ENCODE measurements around the gene NTM.

The NTM gene

GRCh38 chr11:131824771-131825170 lies 454.4 kb downstream of the NTM start:
- DNase-seq (ENCODE audit: low read depth) = no peak

DNA sequence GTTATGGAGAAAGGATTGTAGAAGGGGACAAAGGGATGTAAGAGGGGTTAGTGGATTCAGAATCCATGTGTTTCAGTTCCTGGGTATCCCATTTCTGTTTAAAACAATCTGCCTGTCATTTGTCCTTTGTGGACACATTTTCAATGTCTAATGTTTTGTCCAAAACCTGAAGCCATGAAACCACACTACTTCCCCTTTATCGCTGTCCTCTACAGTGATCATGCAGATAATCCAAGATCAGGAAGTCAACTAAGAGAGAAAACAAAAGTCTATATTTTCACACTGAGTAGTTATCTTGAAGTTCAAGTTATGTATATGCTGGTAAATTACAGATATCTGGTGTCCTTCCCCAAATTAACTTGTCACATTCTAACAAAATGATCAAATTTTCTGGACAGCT lies 457.0 kb downstream of the NTM start:
- no peak for DNase-seq (ENCODE audit: low read depth)

GRCh38 chr11:131829725-131830124 lies 459.3 kb downstream of the NTM start:
- no peak for DNase-seq (ENCODE audit: low read depth)

DNA sequence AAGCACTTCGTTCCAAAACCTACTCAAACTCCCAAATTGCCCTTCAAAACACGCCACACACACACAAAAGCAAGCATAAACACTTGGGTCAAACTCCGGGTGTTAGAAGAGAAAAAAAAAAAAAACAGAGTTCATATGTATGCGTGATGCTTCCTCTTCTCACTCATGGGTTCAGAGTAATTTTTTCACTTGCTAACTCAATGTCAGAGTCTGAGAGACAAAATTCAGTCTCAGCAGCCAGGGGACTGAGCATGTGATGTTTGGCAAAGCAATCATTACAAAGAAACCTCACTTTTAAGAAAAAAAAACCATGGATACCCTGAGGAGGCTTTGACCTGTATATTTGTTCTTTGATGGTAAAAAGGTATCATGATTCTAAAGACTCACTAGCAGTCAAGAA lies 461.7 kb downstream of the NTM start:
- DNase-seq (ENCODE audit: low read depth) = no peak

- DNase-seq (ENCODE audit: low read depth) = no peak
Observed at GRCh38 chr11:131833366-131833765, 463.0 kb downstream of the NTM start.

- DNase-seq (ENCODE audit: low read depth) = no peak
Observed at GRCh38 chr11:131837562-131837961, 467.1 kb downstream of the NTM start.

DNA sequence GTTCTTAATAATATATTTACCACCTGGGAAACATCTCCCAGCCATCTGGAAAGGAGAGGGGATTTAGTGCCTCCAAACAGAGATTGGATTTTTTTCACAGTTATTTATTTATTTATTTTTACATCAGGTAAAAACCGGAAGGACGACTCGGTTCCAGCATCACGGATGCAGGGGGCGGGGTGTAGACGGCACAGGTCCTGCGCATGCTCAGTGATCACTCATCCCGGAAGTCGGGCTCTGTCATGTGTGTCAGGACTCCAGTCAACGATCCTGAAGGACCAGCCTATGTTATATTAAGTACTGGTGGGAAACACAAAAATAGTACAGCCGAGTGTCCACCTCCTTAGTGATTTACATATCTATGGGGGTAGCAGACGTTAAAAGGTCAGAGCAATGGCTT lies 467.6 kb downstream of the NTM start:
- no peak for DNase-seq (ENCODE audit: low read depth)

DNA sequence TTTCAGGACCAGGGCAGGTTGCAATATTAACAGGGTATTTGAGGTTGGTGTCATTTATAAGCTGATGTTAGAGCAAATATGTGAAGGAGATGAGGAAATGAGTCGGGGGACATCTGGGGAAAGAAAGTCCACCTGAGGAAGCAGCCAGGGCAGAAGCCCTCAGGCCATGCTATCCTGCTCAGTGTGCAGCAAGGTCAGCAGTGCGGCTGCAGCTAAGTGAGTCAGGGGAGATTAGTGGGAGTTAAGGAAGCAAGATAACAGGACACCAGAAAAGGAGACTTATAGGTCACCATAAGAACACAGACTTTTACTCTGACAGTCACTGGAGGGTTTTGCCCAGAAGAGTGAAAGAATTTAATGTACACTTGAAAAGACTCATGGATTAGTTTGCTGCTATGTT lies 468.9 kb downstream of the NTM start:
- no peak for DNase-seq (ENCODE audit: low read depth)

- DNase-seq (ENCODE audit: low read depth) = no peak
Observed at GRCh38 chr11:131840545-131840944, 470.1 kb downstream of the NTM start.

DNA sequence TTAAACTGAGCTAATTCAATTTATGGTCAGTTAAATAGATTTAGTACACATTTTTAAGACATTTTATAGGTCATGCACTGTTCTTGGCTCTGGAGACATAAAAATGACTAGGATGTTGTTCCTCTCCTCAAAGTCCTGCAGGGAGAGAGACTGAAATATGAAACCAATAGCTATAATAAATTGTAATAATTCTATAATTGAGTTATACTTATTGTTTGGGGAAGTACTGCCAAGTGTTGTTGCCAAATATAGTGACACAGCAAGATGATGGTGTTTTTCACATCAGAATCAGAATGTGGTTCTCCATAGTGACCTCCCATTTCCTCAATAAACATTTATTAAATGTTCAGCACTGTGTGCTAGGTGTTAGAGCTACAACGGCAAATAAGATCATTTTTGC lies 470.6 kb downstream of the NTM start:
- no peak for DNase-seq (ENCODE audit: low read depth)

- DNase-seq (ENCODE audit: low read depth) = no peak
Observed at GRCh38 chr11:131841925-131842635, 471.7 kb downstream of the NTM start.

DNA sequence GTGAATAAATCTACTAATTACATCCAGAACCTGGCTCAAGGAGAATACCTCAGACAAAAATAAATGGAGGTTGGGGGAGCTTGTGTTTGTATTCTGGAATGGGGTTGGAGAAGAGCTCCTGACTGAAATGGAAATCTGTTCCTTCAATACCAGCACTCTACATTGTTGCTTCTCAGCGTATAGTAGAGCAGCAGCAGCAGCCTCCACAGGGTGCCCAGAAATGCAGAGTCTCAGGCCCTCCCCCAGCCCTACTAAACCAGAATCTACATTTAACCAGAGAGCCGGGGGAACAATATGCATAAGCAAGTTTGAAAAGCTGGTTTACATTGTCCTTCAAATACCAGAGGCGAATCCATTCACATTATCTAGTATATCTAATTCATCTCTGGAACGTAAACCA lies 474.8 kb downstream of the NTM start:
- no peak for DNase-seq (ENCODE audit: low read depth)

DNA sequence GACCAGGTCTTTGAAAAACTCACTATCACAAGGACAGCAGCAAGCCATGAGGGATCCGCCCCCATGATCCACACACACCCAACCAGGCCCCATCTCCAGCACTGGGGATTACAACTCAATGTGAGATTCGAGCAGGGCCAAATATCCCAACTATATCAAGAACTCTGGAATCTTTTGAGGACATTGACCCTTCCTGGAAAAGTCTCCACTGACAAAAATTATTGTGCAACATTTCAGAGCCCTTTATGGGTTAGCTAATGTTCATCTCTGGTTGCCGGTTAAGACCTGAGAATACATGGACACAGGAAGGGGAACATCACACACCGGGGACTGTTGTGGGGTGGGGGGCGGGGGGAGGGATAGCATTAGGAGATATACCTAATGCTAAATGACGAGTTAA lies 479.1 kb downstream of the NTM start:
- DNase-seq (ENCODE audit: low read depth) = no peak

- DNase-seq (ENCODE audit: low read depth) = no peak
Observed at GRCh38 chr11:131850507-131850906, 480.1 kb downstream of the NTM start.

DNA sequence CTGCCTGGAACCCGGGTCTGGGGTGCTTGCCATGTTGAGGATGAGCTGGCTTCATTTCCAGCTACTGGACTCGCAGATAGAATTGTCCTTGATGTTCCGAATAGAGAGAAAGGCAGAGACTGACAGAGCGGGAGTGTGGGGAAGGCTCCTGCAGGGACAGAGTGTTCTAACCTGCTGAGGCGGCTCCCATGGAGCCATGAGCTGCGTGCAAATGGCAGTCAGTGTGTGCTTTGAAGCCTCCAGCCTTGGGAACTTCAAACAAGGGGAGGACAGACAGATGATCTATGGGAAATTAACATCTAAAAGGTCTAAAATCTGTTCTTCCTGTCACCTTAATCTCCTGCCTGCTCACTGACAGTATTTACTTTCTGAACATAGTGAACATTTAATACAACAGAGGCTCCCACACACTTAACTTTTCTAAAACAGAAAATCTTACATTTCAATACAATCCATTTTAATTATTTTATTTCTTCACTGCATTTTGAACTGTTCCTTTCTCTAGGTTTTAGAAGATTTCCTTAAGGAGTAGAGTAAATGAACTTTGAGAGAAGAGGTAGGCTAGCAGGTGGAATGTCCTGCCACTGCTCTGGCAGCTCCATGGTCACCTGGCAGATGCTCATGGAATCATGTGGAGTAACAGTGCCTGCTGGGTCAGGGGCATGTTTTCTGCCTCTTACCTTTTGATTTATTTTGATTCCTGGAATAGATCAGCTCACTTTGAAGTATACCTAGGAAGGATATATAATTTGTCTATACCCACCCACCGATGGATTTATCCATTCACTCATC lies 481.7 kb downstream of the NTM start:
- no peak for DNase-seq (ENCODE audit: low read depth)

GRCh38 chr11:131852757-131853156 lies 482.3 kb downstream of the NTM start:
- no peak for DNase-seq (ENCODE audit: low read depth)

- DNase-seq (ENCODE audit: low read depth) = no peak
Observed at GRCh38 chr11:131854391-131854790, 484.0 kb downstream of the NTM start.

- DNase-seq (ENCODE audit: low read depth) = no peak
Observed at GRCh38 chr11:131855320-131855719, 484.9 kb downstream of the NTM start.

DNA sequence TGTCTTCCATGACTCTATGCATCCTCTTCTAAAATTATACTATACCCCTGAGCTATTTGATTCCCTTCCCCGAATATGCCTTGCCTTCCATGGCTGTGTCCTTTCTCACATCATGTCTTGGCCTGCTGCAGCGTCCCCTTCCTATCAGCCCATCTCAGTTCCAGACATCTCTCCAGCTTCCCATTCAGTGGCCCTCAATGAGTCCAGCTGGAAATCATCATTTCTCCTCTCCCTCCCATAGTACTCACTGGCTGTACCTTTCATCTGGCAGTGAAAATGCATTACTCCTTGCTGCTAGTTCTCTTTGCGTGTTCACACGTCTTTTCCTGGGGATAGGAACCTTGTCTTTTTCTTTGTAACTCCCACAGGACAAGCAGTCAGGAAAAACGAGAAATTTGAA lies 486.8 kb downstream of the NTM start:
- DNase-seq (ENCODE audit: low read depth) = no peak

DNA sequence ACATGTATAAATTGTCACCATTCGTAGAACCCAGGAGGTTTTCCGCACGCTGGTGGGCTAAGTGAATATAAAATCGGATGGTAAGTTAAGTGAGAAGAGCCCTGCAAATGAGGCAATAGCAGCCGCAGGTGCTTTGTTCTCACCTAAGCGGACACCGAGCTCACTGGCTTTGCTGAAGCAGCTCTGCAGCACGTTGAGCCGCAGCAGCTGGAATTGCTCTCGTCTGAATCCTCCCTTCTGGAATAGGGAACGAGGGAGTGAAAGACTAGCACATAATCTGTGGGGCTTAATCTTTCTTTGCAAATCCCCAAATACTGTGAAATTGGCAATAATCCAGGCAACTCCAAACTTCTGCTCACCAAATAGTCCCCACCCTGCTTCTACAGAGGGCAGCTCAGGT lies 488.1 kb downstream of the NTM start:
- DNase-seq (ENCODE audit: low read depth) = no peak

DNA sequence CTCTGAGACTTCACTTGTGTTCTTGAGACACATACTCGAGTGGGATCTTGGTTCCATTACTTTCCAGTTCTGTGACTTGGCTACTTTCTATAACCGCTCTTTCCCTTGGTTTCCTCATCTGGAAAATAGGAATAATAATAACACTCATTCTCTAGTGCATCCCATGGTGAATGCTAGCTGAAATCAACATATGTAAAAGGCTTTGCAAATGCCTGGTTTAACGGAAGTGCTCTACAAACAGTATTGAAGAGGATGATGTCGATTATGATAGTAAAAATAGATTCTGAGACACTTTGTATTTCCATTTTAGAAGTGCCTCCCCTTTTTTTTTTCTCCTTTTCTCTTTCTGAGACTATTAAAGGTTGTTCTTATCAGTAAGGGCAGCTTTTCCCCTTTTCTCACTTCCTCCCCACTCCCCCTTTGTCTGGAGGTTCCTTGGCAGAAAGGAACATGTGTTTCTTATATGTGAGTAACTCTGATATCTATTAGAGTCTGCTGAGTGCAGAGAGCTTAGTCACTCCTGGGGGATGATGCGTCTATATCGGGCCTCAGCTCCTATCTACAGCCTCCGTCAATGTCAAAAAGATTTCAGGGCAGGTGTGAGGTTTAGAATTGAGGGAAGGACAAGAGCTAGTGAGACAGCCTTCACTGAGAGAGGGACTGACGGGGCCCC lies 489.3 kb downstream of the NTM start:
- no peak for DNase-seq (ENCODE audit: low read depth)

DNA sequence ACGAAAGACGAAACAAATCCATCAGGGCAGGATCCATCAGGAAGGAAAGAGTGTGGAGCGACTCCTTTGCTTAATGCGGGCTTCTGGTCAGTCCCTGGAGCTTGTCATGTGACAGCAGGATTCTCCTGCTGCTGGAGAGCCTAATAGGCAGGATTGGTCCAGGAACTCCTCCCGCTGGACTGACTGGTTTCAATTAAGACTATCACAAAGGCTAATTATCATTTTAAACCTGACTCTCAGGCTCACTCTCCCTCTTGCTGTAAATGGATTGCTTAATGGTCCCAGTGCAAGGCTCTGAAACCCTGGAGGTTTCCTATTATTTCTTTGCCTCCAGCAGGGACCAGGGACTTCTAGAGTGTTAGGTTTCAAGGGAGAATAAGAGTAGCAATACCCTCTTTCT lies 493.8 kb downstream of the NTM start:
- no peak for DNase-seq (ENCODE audit: low read depth)

DNA sequence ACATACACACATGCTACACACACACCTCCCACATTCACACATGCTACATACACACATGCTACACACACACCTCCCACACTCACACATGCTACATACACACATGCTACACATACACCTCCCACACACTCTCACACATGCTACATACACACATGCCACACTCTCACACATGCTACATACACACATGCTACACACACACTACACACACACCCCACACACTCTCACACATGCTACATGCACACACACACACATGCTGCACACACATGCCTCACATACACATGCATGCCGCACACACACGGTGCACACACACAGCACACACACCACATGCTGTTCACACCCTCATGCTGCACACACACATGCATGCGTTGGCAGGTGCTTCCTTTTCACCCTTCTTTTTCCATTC lies 495.4 kb downstream of the NTM start:
- DNase-seq (ENCODE audit: low read depth) = no peak

Measured in stimulated activated CD8-positive, alpha-beta memory T cell treated with anti-CD3 and anti-CD28 coated beads, Interleukin-15, amount 100 ng/mL, for 24 hours (primary cell).